22Rv1 (cell line): ENCODE measurements around the gene TSEN34.

Experiments used
- CTCF ChIP-seq: fragments of 450-650 bp; IDR thresholded peaks from 2 replicates; pipeline ENCODE4 v1.5.1; 2017; ENCODE audit warnings: mild to moderate bottlenecking
- ZFX ChIP-seq: fragments of 450-650 bp; IDR thresholded peaks from 2 replicates; pipeline ENCODE4 v1.6.1; 2017; ENCODE audit warnings: antibody characterized with exemption, borderline replicate concordance

- TF ChIP-seq CTCF (no peak), ZFX (no peak)
Measured at GRCh38 chr19:54206831-54207177, 15.7 kb downstream of the TSEN34 start.
